ENCODE measurements around the gene AQP12A. TPM values are rescaled to one million over a fixed set of nuclear protein-coding genes. Genes with fewer than 3 reads are reported as not detected.

Gene AQP12A
- total RNA-seq, 1 experiment from 2014 or later = not detected

GRCh38 chr2:240741091-240741490 lies 49.4 kb downstream of the AQP12A start:
- in situ Hi-C loops (cut with HindIII; ENCODE audit: low pct_unique_long_range_greater_than_20kb, low sequenced_read_pairs) = no loop called here
- no peak for DNase-seq (ENCODE audit: low read depth, low spot score)

- no peak for DNase-seq (ENCODE audit: low read depth, low spot score)
- in situ Hi-C loops (cut with HindIII; ENCODE audit: low pct_unique_long_range_greater_than_20kb, low sequenced_read_pairs) = no loop called here
These were observed 51.0 kb downstream of the AQP12A start for GRCh38 chr2:240742602-240743095.

- in situ Hi-C loops (cut with HindIII; ENCODE audit: low pct_unique_long_range_greater_than_20kb, low sequenced_read_pairs) = no loop called here
- DNase-seq (ENCODE audit: low read depth, low spot score) = no peak
These were observed 53.8 kb downstream of the AQP12A start for GRCh38 chr2:240745456-240745855.

GRCh38 chr2:240745962-240746361 lies 54.3 kb downstream of the AQP12A start:
- in situ Hi-C loops (cut with HindIII; ENCODE audit: low pct_unique_long_range_greater_than_20kb, low sequenced_read_pairs) = no loop called here

GRCh38 chr2:240746671-240747070 lies 55.0 kb downstream of the AQP12A start:
- no peak for DNase-seq (ENCODE audit: low read depth, low spot score)
- in situ Hi-C loops (cut with HindIII; ENCODE audit: low pct_unique_long_range_greater_than_20kb, low sequenced_read_pairs) = no loop called here

More at GRCh38 chr2:240745962-240746361, 54.3 kb downstream of the AQP12A start:
- DNase-seq (ENCODE audit: low read depth, low spot score) = no peak

- in situ Hi-C loops (cut with HindIII; ENCODE audit: low pct_unique_long_range_greater_than_20kb, low sequenced_read_pairs) = no loop called here
- DNase-seq (ENCODE audit: low read depth, low spot score) = no peak
These were observed 55.6 kb downstream of the AQP12A start for GRCh38 chr2:240747256-240747655.

Small RNA genes lying within 50 kb of the gene (small RNA-seq; reads per million reads assigned to genes)
- 0 reads per million in 2 experiments for gene AC011298.3

Other genes with a start within 250 kb of the AQP12A start
- gene ANKMY1, start 133.9 kb upstream of the AQP12A start, total RNA-seq (2014; rRNA removed; shearing (Covaris generic)) = 5.2 and 9.7 TPM in 2 replicates
- gene DUSP28, start 131.5 kb upstream of the AQP12A start, total RNA-seq (2014; rRNA removed; shearing (Covaris generic)) = 3.6 and 8.0 TPM in 2 replicates
- gene RNPEPL1, start 123.4 kb upstream of the AQP12A start, total RNA-seq (2014; rRNA removed; shearing (Covaris generic)) = 19.0 and 19.7 TPM in 2 replicates
- gene CAPN10, start 105.1 kb upstream of the AQP12A start, total RNA-seq (2014; rRNA removed; shearing (Covaris generic)) = 15.5 and 20.7 TPM in 2 replicates
- gene GPR35, start 66.4 kb upstream of the AQP12A start, total RNA-seq (2014; rRNA removed; shearing (Covaris generic)) = 0.05 TPM in 1 of 2 replicates, not detected in the other
- not detected in 2 replicates for gene AQP12B, start 9.0 kb upstream of the AQP12A start, total RNA-seq (2014; rRNA removed; shearing (Covaris generic))
- gene KIF1A, start 128.4 kb downstream of the AQP12A start, total RNA-seq (2014; rRNA removed; shearing (Covaris generic)) = 0.50 TPM in 1 of 2 replicates, not detected in the other
- gene AGXT, start 177.0 kb downstream of the AQP12A start, total RNA-seq (2014; rRNA removed; shearing (Covaris generic)) = 0.16 TPM in 1 of 2 replicates, not detected in the other
- not detected in 2 replicates for gene MAB21L4, start 204.3 kb downstream of the AQP12A start, total RNA-seq (2014; rRNA removed; shearing (Covaris generic))
- gene CROCC2, start 214.5 kb downstream of the AQP12A start, total RNA-seq (2014; rRNA removed; shearing (Covaris generic)) = not detected in 2 replicates